Mucosa of stomach (tissue), 1 donor: Measurements from ENCODE around the gene ULBP1.
"Not testable (repeated sequence)": the region's sequence is repeated elsewhere in the genome, so short reads cannot be mapped to it uniquely, and the experiment has no call there.

Source experiments
- H3K27me3 ChIP-seq: one replicate; pipeline ENCODE4 v1.7.0; 2013; ENCODE audit warnings: mild to moderate bottlenecking, low read length; ENCODE audit not compliant: control insufficient read depth, insufficient read depth
- H3K36me3 ChIP-seq: one replicate; pipeline ENCODE4 v1.7.0; 2013; ENCODE audit warnings: low read length; ENCODE audit not compliant: control insufficient read depth, insufficient read depth
- H3K4me1 ChIP-seq: one replicate; pipeline ENCODE4 v1.7.0; 2013; ENCODE audit warnings: mild to moderate bottlenecking, low read length; ENCODE audit not compliant: control insufficient read depth, insufficient read depth
- H3K4me3 ChIP-seq: one replicate; pipeline ENCODE4 v1.7.0; 2013; ENCODE audit warnings: low read length
- H3K9ac ChIP-seq: one replicate; pipeline ENCODE4 v1.7.0; 2013; ENCODE audit warnings: mild to moderate bottlenecking, low read length, moderate library complexity
- H3K9me3 ChIP-seq: one replicate; pipeline ENCODE4 v1.7.0; 2013; ENCODE audit warnings: mild to moderate bottlenecking, low read length, moderate library complexity; ENCODE audit not compliant: control insufficient read depth
- donor health status: Pancreatic carcinoma.

The ULBP1 gene

DNA sequence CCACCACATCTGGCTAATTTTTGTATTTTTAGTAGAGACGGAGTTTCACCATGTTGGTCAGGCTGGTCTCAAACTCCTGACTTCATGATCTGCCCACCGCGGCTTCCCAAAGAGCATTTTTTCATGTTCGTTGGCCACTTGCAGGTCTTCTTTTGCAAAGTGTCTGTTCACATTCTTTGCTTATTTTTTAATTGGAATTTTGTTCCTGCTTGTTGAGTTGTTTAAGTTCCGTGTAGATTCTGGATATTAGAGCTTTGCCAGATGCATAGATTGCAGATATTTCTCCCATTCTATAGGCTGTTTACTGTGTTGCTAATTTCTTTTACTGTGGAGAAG lies 53.4 kb downstream of the ULBP1 start:
- H3K4me1 ChIP-seq, H3K9ac ChIP-seq, H3K4me3 ChIP-seq, H3K36me3 ChIP-seq, H3K9me3 ChIP-seq: not testable (repeated sequence)
- peaks cover 52% of the 10 kb centered on the region for H3K27me3 ChIP-seq

DNA sequence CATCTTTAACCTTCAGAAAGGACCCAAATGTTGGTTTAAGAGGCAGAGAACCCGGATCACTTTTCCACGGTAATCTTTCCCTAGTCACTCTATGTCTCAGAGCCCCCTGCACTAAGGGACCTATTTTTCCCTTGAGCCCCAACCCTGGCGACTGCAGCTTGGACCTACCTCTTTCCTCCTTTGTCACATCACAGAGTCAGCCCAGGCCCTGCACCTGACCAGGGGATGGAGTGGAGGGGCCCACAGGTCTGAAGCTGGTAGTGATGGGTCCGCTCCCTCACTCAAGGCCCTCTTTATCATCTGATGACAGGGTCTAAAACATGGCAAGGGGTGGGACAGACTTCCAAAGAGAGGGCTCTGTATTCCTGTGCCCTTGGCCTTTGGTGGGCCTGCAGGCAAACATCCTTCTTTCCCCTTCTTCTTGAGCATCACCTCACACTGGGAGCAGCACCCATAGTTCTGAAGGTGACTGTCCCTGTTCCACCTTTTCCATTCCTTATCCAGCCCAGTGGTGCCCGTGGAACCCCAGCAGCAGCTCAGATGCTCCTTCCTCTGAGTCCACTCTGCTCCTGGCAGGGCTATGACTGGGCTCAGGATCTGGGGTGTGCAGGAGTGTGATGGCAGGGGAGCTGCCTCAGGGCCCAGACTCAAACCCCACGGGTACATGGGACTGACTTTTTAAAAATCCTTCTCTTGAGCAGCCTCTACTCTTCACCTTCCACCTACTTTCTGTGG lies 55.3 kb downstream of the ULBP1 start:
- Histone ChIP-seq H3K4me1 (peaks cover 6% of the 10 kb centered on the region), H3K9me3 (no peaks in the 10 kb centered on the region), H3K4me3 (no peak overlapping the region), H3K27me3 (peaks cover 40% of the 10 kb centered on the region), H3K9ac (no peak overlapping the region), H3K36me3 (no peaks in the 10 kb centered on the region)

DNA sequence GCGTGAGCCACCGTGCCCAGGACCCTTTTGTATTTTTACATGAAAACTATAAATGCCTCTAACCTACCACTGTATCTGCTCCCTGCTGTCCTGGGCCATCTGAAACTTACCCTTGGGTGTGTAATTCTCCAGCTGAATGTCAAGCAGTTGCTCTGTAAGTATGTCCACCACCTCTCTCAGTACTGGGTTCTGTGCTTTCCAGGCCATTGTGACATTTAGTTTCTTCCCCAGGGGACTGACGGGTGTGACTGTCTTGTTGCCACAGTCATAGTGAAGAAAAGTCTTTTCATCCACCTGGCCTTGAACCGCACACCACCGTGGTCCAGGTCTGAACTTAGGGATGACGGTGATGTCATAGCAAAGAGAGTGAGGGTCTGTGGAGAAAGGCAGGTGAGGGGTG lies 58.1 kb downstream of the ULBP1 start:
- peaks cover 15% of the 10 kb centered on the region for H3K4me1 ChIP-seq
- peaks cover 46% of the 10 kb centered on the region for H3K27me3 ChIP-seq

More for the DNA sequence above, 58.1 kb downstream of the ULBP1 start:
- H3K4me3 ChIP-seq, H3K9ac ChIP-seq, H3K9me3 ChIP-seq, H3K36me3 ChIP-seq: not testable (repeated sequence)
